ENCODE results near the gene PTPN14.
"Not testable (repeated sequence)": the region's sequence is repeated elsewhere in the genome, so short reads cannot be mapped to it uniquely, and the experiment has no call there.

Gene PTPN14

DNA sequence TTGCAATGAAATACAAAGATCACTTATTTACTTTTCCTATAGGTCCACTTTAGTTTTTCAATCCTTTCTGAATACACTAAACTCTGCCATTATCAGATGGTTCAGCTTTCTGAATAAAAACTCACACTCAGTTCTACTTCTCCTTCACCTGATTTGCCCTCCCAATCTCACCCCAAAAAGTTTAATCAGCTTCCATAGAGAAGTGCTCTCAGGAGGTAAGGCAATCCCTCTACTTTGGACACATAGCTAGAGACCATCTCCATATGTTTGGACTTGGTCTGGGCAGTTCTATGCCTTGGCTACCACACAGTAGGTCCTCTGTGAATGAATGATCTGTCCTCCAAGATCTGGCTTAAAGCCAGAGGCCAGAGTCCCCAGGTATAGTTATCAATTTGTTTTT is 40.9 kb downstream of the PTPN14 start:
- DNase-seq (ENCODE audit: low read depth): no peak

DNA sequence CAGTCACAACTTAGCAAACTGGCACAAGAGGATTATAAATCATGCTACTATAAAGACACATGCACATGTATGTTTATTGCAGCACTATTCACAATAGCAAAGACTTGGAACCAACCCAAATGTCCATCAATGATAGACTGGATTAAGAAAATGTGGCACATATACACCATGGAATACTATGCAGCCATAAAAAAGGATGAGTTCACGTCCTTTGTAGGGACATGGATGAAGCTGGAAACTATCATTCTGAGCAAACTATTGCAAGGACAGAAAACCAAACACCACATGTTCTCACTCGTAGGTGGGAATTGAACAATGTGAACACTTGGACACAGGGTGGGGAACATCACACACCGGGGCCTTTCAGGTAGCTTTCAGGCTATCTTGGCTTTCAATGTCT is 41.8 kb downstream of the PTPN14 start:
- not testable (repeated sequence) for DNase-seq (ENCODE audit: low read depth)

DNA sequence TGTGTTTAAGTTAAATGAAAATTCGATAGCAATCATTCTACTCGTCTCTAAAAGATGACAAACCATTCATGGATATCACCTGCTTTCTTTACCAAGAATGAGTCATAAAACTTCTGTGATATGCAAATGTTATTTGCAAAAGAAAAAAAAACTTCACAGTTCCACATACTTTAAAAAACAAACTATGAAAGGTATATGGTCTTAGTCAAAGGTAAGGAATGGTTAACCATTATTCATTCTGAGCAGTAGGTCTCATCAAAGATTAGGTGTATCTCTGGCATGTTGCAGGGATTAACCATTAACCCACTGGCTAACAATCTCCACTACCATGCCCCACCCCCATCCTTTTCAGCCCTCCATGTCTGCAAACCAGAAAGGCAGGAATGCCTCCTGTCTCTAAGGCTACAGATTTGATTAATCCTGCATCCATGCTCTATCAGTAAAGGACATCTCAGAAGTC is 44.4 kb downstream of the PTPN14 start:
- no peak for DNase-seq (ENCODE audit: low read depth)

- DNase-seq (ENCODE audit: low read depth): no peak
Measured at GRCh38 chr1:214505134-214505533, 46.3 kb downstream of the PTPN14 start.

- DNase-seq (ENCODE audit: low read depth): no peak
Measured at GRCh38 chr1:214504330-214504729, 47.1 kb downstream of the PTPN14 start.

- no peak for DNase-seq (ENCODE audit: low read depth)
Measured at GRCh38 chr1:214503553-214503952, 47.8 kb downstream of the PTPN14 start.

DNA sequence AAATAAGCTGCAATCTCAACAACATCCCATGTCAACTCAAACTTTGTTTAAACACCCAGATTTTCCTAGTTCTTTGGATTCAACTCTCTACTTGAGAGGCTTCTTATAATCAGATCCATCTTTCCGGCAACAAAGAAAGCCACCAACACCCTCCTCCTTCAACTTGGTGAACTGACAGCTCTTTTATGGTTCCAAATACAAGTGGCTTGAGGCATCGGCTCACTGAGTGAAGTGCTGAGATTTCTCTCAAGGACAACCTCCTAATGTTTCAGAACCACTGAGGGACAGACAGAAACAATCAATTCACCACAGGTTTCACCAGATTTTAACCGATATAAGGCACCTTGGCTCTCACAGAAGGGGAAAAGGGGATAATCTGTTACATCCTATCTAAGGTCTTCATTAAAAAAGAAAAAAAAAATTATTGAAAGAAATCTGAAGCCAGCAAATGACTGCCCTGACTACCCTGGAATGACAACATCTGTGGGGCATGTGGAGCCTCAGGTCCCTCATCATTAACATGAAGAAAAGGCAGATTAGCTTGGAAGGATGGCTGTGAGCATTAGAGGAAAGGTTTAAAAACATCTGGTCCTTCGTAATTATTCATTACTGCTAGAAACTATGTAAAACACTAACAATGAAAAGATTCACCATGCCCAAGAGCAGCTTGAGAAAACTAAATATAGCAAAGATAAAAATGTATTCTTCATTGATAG is 50.9 kb downstream of the PTPN14 start:
- DNase-seq (ENCODE audit: low read depth): no peak

DNA sequence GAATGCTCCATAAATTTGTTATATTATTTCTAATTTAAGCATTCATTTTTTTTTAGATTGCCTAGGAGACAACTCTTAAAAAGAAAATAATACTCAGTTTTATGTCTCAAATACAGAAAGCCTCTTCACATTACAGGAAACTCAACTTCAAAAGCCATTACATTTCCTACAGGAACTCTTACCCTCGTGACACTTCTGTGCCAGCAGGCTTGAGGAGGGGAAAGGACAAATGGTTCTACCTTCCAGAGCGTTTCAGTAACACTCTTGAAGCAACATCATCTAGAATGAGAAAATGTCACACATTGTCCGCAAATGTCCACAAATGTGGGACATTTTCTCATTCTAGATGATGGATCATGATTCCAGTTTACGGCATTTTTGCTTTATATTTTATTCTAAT is 51.7 kb downstream of the PTPN14 start:
- DNase-seq (ENCODE audit: low read depth): no peak

DNA sequence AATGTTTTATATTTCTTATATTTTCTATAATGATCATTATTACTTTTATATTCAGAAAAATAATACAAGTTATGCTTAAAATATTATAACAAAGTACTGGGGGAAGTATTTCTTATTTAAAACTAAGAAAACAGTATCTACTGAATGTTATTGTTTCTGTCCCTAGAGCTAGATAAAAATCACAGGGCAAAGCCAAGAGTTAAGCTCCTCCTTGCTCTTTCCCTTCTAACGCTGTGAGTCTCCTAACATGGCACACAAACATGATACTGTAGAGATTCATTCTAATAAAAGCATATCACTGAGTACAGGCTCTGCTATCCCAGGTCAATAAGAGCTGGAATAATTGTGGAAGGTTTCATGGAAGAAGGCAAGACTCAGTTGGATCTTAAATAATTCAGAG is 53.4 kb downstream of the PTPN14 start:
- no peak for DNase-seq (ENCODE audit: low read depth)

GRCh38 chr1:214496126-214496525 is 55.3 kb downstream of the PTPN14 start:
- no peak for DNase-seq (ENCODE audit: low read depth)

GRCh38 chr1:214494706-214495105 is 56.7 kb downstream of the PTPN14 start:
- DNase-seq (ENCODE audit: low read depth): no peak

GRCh38 chr1:214494179-214494578 is 57.2 kb downstream of the PTPN14 start:
- DNase-seq (ENCODE audit: low read depth): not testable (repeated sequence)

GRCh38 chr1:214493126-214493796 is 58.1 kb downstream of the PTPN14 start:
- no peak for DNase-seq (ENCODE audit: low read depth)

- DNase-seq (ENCODE audit: low read depth): no peak
Measured at GRCh38 chr1:214492401-214493075, 58.9 kb downstream of the PTPN14 start.

DNA sequence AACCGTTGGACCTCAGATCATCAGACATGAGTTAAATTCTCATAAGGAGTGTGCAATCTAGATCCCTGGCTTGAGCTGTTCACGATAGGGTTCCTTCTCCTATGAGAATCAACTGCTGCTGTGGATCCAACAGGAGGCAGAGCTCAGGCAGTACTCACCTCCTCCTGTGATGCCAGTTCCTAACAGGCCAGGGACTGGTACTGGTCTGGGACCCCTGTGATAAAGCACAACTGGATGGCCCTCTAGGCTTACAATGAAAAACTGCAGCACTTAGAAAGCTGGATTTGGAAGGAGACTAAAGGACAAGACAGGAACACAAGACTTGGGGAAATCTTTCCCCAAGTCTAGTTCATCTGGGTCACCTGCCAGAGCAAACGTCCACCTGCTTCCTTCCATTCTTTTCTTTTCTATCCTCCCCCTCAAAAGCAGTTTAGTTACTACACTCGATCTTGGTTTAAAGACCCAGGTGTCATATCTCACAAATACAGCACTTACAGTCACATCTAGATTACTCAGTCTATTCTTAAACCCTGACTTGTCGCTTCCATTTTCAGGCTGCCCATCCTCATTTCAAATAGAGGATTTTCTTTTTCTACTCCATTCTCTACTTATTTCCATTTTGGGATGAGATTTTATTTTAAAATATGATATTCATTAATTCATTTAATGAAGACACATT is 59.8 kb downstream of the PTPN14 start:
- DNase-seq (ENCODE audit: low read depth): no peak

GRCh38 chr1:214485151-214485550 is 66.3 kb downstream of the PTPN14 start:
- no peak for DNase-seq (ENCODE audit: low read depth)

GRCh38 chr1:214483180-214483579 is 68.2 kb downstream of the PTPN14 start:
- not testable (repeated sequence) for DNase-seq (ENCODE audit: low read depth)

DNA sequence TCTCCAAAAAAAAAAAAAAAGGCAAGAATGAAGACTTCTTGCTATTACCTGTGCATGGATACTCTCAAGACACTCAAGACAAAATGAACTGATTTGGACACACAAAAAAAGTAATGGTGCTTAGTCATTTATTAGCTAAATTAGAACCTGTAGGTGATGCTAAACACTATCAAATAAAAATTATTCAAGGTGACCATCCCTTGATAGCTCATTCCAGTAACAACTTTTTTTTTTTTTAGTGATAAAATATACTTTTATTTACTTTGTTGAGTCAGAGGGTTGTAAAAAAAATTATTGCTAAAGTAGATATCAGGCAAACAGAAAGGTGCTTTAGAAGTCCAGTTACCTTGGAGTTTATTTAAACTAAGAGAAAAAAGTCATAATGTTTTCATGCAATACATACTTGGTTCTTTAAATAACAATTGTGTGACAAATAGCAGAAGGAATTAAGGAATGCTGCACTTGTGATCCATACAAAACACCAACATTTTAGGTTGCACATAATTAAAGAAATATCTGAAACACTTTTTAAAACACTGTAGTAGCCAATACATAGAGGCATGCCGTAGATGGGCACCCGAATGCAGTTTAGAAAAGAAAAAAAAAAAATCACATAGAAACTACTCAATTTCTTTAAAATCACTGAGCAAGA is 69.3 kb downstream of the PTPN14 start:
- not testable (repeated sequence) for DNase-seq (ENCODE audit: low read depth)

DNA sequence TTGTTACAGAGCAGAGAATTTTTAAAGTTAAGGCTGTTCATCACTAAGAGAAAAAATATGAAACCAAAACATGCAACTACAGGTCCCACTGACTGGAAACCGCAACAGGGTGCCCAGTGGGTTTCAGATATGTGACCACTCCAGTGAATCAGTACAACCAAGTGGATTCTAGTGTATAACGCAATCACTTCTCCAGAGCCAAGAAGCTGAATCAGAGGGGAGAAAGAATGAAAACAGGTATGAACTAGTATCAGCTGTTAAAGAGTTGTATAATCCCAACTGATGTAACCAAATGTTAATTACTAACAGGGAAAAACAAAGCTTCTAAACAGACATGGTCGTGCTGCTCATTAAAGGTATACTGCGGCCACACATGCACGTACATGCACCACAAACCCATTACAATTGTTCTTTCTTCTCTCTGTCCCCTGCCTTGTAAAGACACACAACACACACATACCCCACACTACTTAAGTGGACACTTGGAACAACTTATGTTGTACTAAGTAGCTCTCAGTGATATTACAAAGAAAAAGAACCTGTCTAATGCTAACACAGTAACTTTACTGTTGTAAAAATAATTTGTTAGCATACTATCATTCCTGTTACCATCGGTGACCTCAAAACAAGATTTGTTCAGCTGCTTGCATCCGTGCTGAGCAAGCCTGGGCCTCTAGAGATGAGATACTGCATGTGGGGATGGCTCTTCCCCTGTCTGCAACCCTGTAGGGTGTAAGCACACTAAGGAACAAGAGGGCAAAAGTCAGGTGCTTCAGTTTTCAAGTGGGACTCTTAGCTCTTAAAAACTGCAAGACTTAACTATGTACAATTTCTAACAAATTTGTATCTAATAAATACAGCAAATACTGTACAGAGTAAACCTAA is 74.2 kb downstream of the PTPN14 start:
- DNase-seq (ENCODE audit: low read depth): no peak

DNA sequence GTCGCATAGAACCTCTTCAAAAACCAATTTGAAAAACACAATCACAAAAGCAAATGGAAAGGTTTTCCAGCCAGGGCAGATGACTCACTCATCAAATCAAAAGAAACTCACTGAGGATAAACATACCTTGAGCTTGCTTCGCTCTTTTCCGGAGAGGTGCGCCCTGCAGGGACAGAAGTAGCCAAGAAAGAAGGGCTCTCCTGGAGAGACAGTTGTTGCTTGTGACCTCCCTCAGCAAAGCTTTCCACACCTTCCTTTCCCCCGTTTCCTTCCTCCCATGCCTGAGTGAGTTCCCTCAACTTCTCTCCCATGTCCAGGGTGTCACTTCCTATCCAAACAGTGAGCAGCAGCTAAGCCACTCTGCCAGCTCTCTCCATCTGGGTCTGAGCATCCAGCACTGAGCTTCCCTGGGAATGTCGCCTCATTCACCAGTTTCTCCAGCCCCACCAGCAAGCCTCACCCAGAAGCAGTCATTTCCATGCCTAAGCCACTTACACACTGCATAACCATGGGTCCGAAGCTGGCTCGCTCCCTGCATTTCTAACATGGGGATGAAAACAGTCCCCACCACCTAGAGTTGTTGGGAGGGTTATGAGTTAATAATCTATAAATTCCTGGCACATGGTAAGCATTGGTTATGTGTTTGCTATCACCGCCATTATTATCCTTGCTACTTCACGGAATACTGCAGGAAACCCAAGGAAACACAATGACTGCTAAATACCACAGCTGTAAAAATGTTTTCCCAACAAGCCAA is 75.0 kb downstream of the PTPN14 start:
- no peak for DNase-seq (ENCODE audit: low read depth)

All from activated T-helper 1 cell treated with Interleukin-2 at 50 U/mL for 16 hours (primary cell).